Activated CD4-positive, alpha-beta T cell treated with anti-CD3 and anti-CD28 coated beads, Interleukin-2, amount 10 ng/mL, durations not matched to agents 24 days and 14 days (primary cell): ENCODE measurements around the gene ZNF530. TPM values are rescaled to one million over a fixed set of nuclear protein-coding genes. Genes with fewer than 3 reads are reported as not detected.

Experiments used
- DNase-seq: peaks from one replicate; pipeline ENCODE4 v3.0.0; 2022
- H3K27ac Mint-ChIP-seq: one replicate; pipeline ENCODE4 v1.8.0; 2022; ENCODE audit warnings: mild to moderate bottlenecking, mixed read lengths
- H3K27me3 Mint-ChIP-seq: one replicate; pipeline ENCODE4 v1.8.0; 2022; ENCODE audit warnings: mixed read lengths
- H3K36me3 Mint-ChIP-seq: one replicate; pipeline ENCODE4 v1.8.0; 2022; ENCODE audit warnings: low read depth, mild to moderate bottlenecking, mixed read lengths
- H3K4me1 Mint-ChIP-seq: one replicate; pipeline ENCODE4 v1.8.0; 2021; ENCODE audit warnings: mixed read lengths
- H3K4me3 Mint-ChIP-seq: one replicate; pipeline ENCODE4 v1.8.0; 2022; ENCODE audit warnings: mild to moderate bottlenecking, moderate library complexity, mixed read lengths
- H3K9me3 Mint-ChIP-seq: one replicate; pipeline ENCODE4 v1.8.0; 2021; ENCODE audit warnings: mixed read lengths
- intact Hi-C: fragments of 100-400 bp; cut with micrococcal nuclease; formaldehyde crosslinking; loops from one replicate; pipeline ENCODE4 v1.15.1; 2023
- total RNA-seq: library from RNA; stranded (reverse); gene quantifications from 2 replicates; pipeline ENCODE4 v1.2.3, GENCODE V29; 2022

The ZNF530 gene
- total RNA-seq, 1 donor from 2014 or later, result 4.5 TPM

- no peaks in the 10 kb centered on the region for H3K27me3 Mint-ChIP-seq
- DNase-seq, result peak; percentile 98
- peaks cover 19% of the 10 kb centered on the region for H3K4me1 Mint-ChIP-seq
- peak within 1 kb of the TSS; percentile 84 for H3K4me3 Mint-ChIP-seq
- intact Hi-C loops, result loop anchor here (1.0 to 10.0 kb wide), 9 partner anchors 19 to 338 kb away; partner anchors contain the start of genes ZNF211, ZNF417, ZNF530 and ZNF548
- peaks cover 43% of the 10 kb centered on the region for H3K9me3 Mint-ChIP-seq
- H3K36me3 Mint-ChIP-seq, result peaks cover 52% of the 10 kb centered on the region
- peak within 1 kb of the TSS; percentile 73 for H3K27ac Mint-ChIP-seq
These were observed 21.0 kb upstream of the ZNF530 start, which contains the start of gene ZNF416 for GRCh38 chr19:57578487-57579205. Gene ZNF416 (minus strand): TSS chr19:57578911. CDS start chr19:57578704, 207 bp downstream.

DNA sequence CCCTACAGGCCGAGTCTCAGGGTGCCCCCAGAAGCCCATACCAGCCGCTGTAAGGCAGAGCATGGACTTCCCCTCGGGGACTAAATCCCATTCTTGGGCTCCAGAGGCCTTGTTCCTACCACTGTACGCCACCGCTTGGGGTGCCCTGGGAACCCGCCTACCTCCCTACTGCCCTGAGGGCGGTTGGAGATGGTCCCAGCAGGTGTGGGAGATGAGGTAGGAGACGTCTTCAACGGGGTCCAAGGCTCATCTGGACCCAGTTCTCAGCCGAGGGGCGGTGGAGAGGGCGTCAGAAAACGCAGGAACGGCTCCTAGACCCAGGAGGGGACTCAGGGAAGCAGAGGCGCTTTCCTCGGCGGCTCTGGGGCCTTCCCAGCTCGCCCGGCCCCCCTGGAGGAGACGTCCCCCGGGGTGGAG is 16.6 kb upstream of the ZNF530 start:
- H3K9me3 Mint-ChIP-seq, result peaks cover 35% of the 10 kb centered on the region
- peak; percentile 55 for DNase-seq
- H3K36me3 Mint-ChIP-seq, result peaks cover 43% of the 10 kb centered on the region
- intact Hi-C loops, result loop anchor here (5.0 kb wide), 1 partner anchor 171 kb away; the partner anchor contains the start of gene ZNF17
- H3K27me3 Mint-ChIP-seq, result no peaks in the 10 kb centered on the region
- H3K27ac Mint-ChIP-seq, result no peak overlapping the region
- peak overlapping the region; percentile 92 for H3K4me3 Mint-ChIP-seq
- H3K4me1 Mint-ChIP-seq, result peaks cover 18% of the 10 kb centered on the region

DNA sequence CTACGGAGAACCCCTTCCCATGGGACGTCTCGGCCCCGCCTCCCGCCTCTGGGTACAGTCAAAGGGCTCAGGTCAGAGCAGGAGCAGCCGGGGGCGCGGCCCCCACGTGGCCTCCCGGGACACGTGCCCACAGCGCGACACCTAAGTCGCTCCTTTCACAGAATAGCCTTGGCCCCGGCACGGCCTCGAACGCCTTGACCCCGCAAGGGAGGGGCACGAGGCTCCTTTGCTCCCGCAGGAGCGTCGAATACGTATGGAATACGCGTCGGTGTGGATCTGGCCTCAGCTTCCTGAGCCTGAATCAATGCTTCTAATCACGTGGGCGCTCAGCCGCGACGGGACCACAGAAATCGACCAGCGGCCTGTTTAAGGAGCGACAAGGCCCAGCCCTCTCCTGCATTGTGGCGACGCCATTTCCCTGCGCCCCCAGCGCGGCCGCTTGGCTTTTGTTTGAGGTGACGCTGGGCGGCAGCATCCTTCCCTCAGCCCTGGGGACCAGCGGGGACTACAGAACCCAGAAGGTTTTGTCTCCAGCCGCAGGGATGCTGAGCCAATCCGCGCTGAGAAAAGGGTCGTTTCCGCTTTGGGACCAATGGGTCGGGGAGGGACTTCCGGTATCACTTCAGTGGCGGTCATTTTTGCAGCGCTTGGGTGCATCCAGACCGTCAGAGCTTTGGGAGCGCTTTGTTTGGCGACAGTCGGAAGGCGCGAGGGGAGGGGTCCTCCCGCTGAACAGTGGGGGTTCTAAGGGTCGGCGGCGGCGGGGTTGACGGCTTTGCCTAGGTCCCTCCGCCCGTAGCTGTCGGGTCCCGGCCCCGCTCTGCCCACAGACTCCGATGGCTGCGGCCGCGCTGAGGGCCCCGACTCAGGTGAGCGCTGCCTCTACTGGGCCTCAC is 15.9 kb upstream of the ZNF530 start, which contains the start of gene ZIK1:
Gene ZIK1 (plus strand): TSS at position 625 of the 896 bp plus-strand sequence. CDS start 212 bp downstream, at position 837.
- intact Hi-C loops, result loop anchor here (1.0 to 5.0 kb wide), 2 partner anchors 16 to 171 kb away; partner anchors contain the start of genes ZNF17 and ZNF530
- Mint-ChIP-seq H3K27ac (peak within 1 kb of the TSS; percentile 72), H3K9me3 (peaks cover 40% of the 10 kb centered on the region), H3K4me1 (peaks cover 16% of the 10 kb centered on the region), H3K27me3 (no peaks in the 10 kb centered on the region), H3K36me3 (peaks cover 49% of the 10 kb centered on the region), H3K4me3 (peak within 1 kb of the TSS; percentile 92)
- DNase-seq, result peak; percentile 94

DNA sequence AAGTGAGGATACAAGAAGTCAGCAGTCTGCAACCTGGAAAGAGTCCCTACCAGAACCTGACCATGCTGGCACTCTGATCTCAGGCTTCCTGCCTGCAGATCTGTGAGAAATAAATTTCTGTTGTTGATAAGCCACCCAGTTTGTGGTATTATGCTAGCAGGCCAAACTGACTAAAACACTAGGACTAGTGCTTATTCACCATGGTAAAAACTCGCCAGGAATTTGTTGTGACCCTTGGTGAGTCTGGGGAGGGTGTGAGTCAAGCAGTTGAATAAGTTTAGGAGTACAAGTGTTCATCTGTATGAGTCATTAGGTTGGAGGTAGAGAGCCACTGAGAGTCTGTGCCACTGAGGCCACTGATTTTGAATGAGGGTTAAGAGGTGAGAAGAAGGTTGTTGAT is 12.2 kb upstream of the ZNF530 start:
- Mint-ChIP-seq H3K36me3 (peaks cover 76% of the 10 kb centered on the region), H3K9me3 (peaks cover 34% of the 10 kb centered on the region), H3K27me3 (no peaks in the 10 kb centered on the region), H3K4me3 (no peak overlapping the region), H3K27ac (no peak overlapping the region), H3K4me1 (peaks cover 11% of the 10 kb centered on the region)
- no peak for DNase-seq
- intact Hi-C loops, result no loop called here

- Mint-ChIP-seq H3K27ac (peak overlapping the region; percentile 74), H3K4me1 (peaks cover 14% of the 10 kb centered on the region), H3K36me3 (peaks cover 34% of the 10 kb centered on the region), H3K27me3 (no peaks in the 10 kb centered on the region), H3K4me3 (peak overlapping the region; percentile 85), H3K9me3 (peaks cover 46% of the 10 kb centered on the region)
- intact Hi-C loops, result loop anchor here (1.0 kb wide), 3 partner anchors 15 to 20 kb away; partner anchors contain the start of genes ZIK1 and ZNF134
- DNase-seq, result no peak
These were observed 316 bp upstream of the ZNF530 start for GRCh38 chr19:57599377-57599760.

DNA sequence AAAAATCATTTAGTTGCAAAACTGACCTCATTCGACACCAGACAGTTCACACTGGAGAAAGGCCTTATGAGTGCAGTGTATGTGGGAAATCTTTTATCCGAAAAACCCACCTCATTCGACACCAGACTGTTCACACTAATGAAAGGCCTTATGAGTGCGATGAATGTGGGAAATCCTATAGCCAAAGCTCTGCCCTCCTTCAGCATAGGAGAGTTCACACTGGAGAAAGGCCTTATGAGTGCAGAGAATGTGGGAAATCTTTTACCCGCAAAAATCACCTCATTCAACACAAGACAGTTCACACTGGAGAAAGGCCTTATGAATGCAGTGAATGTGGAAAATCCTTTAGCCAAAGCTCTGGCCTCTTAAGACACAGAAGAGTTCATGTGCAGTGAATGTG is 7.2 kb downstream of the ZNF530 start:
- peaks cover 27% of the 10 kb centered on the region for H3K9me3 Mint-ChIP-seq
- no peak overlapping the region for H3K27ac Mint-ChIP-seq
- intact Hi-C loops, result no loop called here
- no peaks in the 10 kb centered on the region for H3K27me3 Mint-ChIP-seq
- no peaks in the 10 kb centered on the region for H3K4me1 Mint-ChIP-seq
- H3K4me3 Mint-ChIP-seq, result no peak overlapping the region
- DNase-seq, result no peak
- H3K36me3 Mint-ChIP-seq, result peaks cover 70% of the 10 kb centered on the region

GRCh38 chr19:57611113-57611512 is 11.4 kb downstream of the ZNF530 start:
- Mint-ChIP-seq H3K4me3 (no peak overlapping the region), H3K36me3 (peaks cover 52% of the 10 kb centered on the region), H3K27me3 (no peaks in the 10 kb centered on the region), H3K27ac (no peak overlapping the region), H3K9me3 (peaks cover 23% of the 10 kb centered on the region), H3K4me1 (peaks cover 11% of the 10 kb centered on the region)
- DNase-seq, result no peak
- intact Hi-C loops, result loop anchor here (5.0 to 10.0 kb wide), 2 partner anchors 71 to 134 kb away; partner anchors contain the start of genes ZNF551 and ZNF776

DNA sequence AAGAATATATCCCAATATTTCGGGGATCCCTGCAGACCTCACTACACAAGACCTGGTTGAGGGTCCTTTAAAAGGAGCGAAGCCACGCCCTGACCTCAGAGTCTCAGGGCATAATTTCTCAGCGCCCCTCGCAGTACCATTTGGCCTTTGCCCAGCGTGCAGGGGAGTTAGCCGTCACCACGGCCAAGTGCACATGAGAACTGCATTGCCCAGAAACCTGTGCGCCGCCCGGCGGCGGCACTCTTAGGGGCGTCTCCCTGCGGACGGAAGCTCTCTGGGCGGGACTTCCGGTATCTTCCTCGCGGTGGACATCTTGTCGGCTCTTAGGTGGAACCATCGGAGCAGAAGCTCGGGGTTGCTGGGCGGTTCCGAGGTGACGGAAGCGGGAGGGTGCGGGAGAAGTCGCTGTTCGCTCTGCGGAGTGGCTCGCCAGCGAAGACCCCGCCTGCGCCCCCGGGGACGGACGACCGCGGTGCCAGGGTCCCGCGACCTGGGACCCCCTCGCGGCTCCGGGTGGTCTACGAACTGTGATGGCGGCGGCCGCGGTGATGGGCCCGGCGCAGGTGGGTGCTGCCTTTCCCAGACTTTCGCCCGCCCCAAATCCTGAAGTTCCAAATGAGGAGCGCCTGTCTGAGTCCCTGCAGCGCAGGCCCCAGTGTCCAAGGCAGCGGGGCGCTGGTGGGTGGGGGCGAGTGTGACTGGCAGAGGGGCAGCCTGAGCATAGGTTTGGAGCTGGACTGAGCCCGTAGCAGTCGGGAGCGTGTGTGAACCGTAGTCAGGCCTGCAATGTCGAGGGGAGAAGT is 14.5 kb downstream of the ZNF530 start, which contains the start of gene ZNF134:
Gene ZNF134 (plus strand): TSS at position 302 of the 803 bp plus-strand sequence. CDS start 5,227 bp downstream, outside the sequence.
- Mint-ChIP-seq H3K4me3 (peak within 1 kb of the TSS; percentile 82), H3K36me3 (peaks cover 54% of the 10 kb centered on the region), H3K4me1 (peaks cover 11% of the 10 kb centered on the region), H3K27me3 (no peaks in the 10 kb centered on the region), H3K9me3 (peaks cover 38% of the 10 kb centered on the region), H3K27ac (peak within 1 kb of the TSS; percentile 71)
- peak; percentile 96 for DNase-seq
- intact Hi-C loops, result loop anchor here (1.0 to 10.0 kb wide), 5 partner anchors 15 to 179 kb away; partner anchors contain the start of genes ZNF211, ZNF530, ZNF551 and ZNF749

DNA sequence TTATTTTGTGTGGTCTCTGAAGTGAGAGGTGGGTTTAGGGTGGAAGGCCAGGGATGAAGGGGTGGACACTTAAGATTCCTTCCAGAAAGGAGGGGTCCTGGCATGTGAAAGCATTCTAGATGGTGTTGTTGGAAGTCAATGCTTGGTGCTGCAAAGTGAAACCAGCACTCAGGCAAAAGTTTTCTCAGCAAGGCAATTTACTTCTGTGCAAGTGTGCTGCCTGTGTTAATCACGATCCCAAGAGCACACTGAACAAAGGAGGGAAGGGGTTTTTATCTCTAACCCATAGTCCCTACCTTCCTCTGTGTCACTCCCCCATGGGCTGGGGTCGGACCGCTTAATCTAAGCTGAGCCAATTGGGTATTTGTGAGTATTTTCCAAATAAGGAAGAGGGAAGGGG is 15.7 kb downstream of the ZNF530 start:
- Mint-ChIP-seq H3K4me3 (peak overlapping the region; percentile 82), H3K27ac (peak overlapping the region; percentile 10), H3K36me3 (peaks cover 63% of the 10 kb centered on the region), H3K9me3 (peaks cover 42% of the 10 kb centered on the region), H3K27me3 (no peaks in the 10 kb centered on the region), H3K4me1 (peaks cover 11% of the 10 kb centered on the region)
- intact Hi-C loops, result loop anchor here (10.0 kb wide), 1 partner anchor 129 kb away; the partner anchor contains the start of gene ZNF776
- DNase-seq, result no peak

GRCh38 chr19:57620673-57621348 is 21.1 kb downstream of the ZNF530 start:
- intact Hi-C loops, result no loop called here

DNA sequence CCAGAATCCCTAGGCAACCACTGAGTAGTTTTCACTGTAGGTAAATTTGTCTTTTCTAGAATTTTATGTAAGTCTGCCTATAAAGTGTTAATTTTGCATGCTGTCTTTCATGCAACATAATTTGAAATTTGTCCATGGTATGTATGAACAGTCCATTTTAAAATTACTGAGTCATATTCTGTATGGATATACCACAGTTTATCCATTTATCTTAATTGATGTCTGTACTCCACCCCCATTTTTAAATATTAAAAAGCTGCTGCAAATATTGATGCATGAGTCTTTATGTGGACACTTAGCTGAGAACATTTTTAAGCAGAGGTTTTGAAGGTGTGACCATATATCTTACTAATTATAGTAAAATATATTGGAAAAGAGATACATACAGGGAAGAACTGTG is 23.4 kb downstream of the ZNF530 start:
- no peak for DNase-seq
- peaks cover 66% of the 10 kb centered on the region for H3K36me3 Mint-ChIP-seq
- H3K4me1 Mint-ChIP-seq, result no peaks in the 10 kb centered on the region
- intact Hi-C loops, result no loop called here
- H3K27me3 Mint-ChIP-seq, result no peaks in the 10 kb centered on the region
- no peak overlapping the region for H3K4me3 Mint-ChIP-seq
- H3K9me3 Mint-ChIP-seq, result peaks cover 24% of the 10 kb centered on the region
- no peak overlapping the region for H3K27ac Mint-ChIP-seq

More at GRCh38 chr19:57620673-57621348, 21.1 kb downstream of the ZNF530 start:
- no peak overlapping the region for H3K4me3 Mint-ChIP-seq
- peaks cover 89% of the 10 kb centered on the region for H3K36me3 Mint-ChIP-seq
- no peaks in the 10 kb centered on the region for H3K4me1 Mint-ChIP-seq
- H3K9me3 Mint-ChIP-seq, result peaks cover 38% of the 10 kb centered on the region
- no peak for DNase-seq
- no peak overlapping the region for H3K27ac Mint-ChIP-seq
- H3K27me3 Mint-ChIP-seq, result no peaks in the 10 kb centered on the region
